PC-3 (cell line): Measurements from ENCODE around the gene MYBPC3. TPM values are rescaled to one million over a fixed set of nuclear protein-coding genes. Genes with fewer than 3 reads are reported as not detected.
"Not testable (repeated sequence)": the region's sequence is repeated elsewhere in the genome, so short reads cannot be mapped to it uniquely, and the experiment has no call there.

ENCODE experiments used
- ATAC-seq: fragments of 200-7000 bp; cut with Tn5 transposase; 2 replicates; pipeline ENCODE4 v1.9.1; 2020; ENCODE audit warnings: mild to moderate bottlenecking, moderate library complexity
- BruUV-seq: library from RNA; stranded (reverse); fragments of 400-500 nt; replicated peaks from 2 replicates; lab custom pipeline; 2021; lab: Mats Ljungman, UMichigan
- CTCF ChIA-PET: fragments of 300-600 bp; sonication (Branson Sonifier 250); formaldehyde crosslinking; loops from one replicate; lab custom pipeline; 2022; ENCODE audit warnings: antibody characterized with exemption; lab: Charles Lee
- POLR2A ChIA-PET: fragments of 300-600 bp; sonication (Branson Sonifier 250); formaldehyde crosslinking; loops from one replicate; lab custom pipeline; 2022; ENCODE audit warnings: antibody characterized with exemption; ENCODE audit not compliant: unreplicated experiment; lab: Charles Lee
- DNase-seq: peaks from one replicate; pipeline ENCODE4 v3.0.0-alpha.2; 2015
- H2AFZ ChIP-seq: fragments of 300-600 bp; sonication (generic); 2 replicates; pipeline ENCODE4 v1.6.0; 2016; ENCODE audit warnings: antibody characterized with exemption, low read length
- H3F3A ChIP-seq: fragments of 300-600 bp; sonication (generic); one replicate; pipeline ENCODE4 v1.6.0; 2017; ENCODE audit warnings: antibody characterized with exemption, low read length, control low read depth, mild to moderate bottlenecking; ENCODE audit not compliant: unreplicated experiment
- H3K27ac ChIP-seq: fragments of 300-600 bp; sonication (generic); 2 replicates; pipeline ENCODE4 v1.5.1; 2016; ENCODE audit warnings: mild to moderate bottlenecking, low read length
- H3K27me3 ChIP-seq: fragments of 300-600 bp; sonication (generic); 2 replicates; pipeline ENCODE4 v1.6.1; 2016; ENCODE audit warnings: low read length, mixed read lengths
- H3K36me3 ChIP-seq: fragments of 300-600 bp; sonication (generic); 2 replicates; pipeline ENCODE4 v1.6.1; 2016; ENCODE audit warnings: low read depth, mixed run types, low read length, mixed read lengths
- H3K4me1 ChIP-seq: fragments of 300-600 bp; sonication (generic); 2 replicates; pipeline ENCODE4 v1.5.1; 2016; ENCODE audit warnings: low read length; ENCODE audit not compliant: insufficient read depth
- H3K4me2 ChIP-seq: fragments of 300-600 bp; sonication (generic); 2 replicates; pipeline ENCODE4 v1.6.0; 2016; ENCODE audit warnings: low read length
- H3K4me3 ChIP-seq: fragments of 300-600 bp; sonication (generic); 2 replicates; pipeline ENCODE4 v1.5.1; 2016; ENCODE audit warnings: mild to moderate bottlenecking, low read length, mixed read lengths
- H3K79me2 ChIP-seq: fragments of 300-600 bp; sonication (generic); 2 replicates; pipeline ENCODE4 v1.6.1; 2017; ENCODE audit warnings: low read length, mixed read lengths
- H3K9ac ChIP-seq: fragments of 300-600 bp; sonication (generic); 2 replicates; pipeline ENCODE4 v1.6.0; 2016; ENCODE audit warnings: mild to moderate bottlenecking, low read length
- H3K9me2 ChIP-seq: fragments of 300-600 bp; sonication (generic); replicated peaks from 2 replicates; pipeline ENCODE4 v1.6.1; 2016; ENCODE audit warnings: mixed run types, low read length, mixed read lengths
- H3K9me3 ChIP-seq: fragments of 300-600 bp; sonication (generic); 2 replicates; pipeline ENCODE4 v1.6.1; 2016; ENCODE audit warnings: low read length, mixed read lengths
- H4K20me1 ChIP-seq: fragments of 300-600 bp; sonication (generic); 2 replicates; pipeline ENCODE4 v1.6.1; 2016; ENCODE audit warnings: low read length, mixed read lengths
- EZH2 ChIP-seq: fragments of 300-600 bp; sonication (generic); IDR thresholded peaks from one replicate; pipeline ENCODE4 v1.6.1; 2017; ENCODE audit warnings: antibody characterized with exemption, mild to moderate bottlenecking, low read length; ENCODE audit not compliant: unreplicated experiment
- EZH2phosphoT487 ChIP-seq: fragments of 300-600 bp; sonication (generic); IDR thresholded peaks from 2 replicates; pipeline ENCODE4 v1.6.1; 2018; ENCODE audit warnings: mild to moderate bottlenecking, antibody characterized with exemption, low read length, borderline replicate concordance
- intact Hi-C: fragments of 100-400 bp; cut with micrococcal nuclease; formaldehyde crosslinking; loops from 2 replicates; pipeline ENCODE4 v1.9.0; 2023
- total RNA-seq: library from RNA; depleted of rRNA; stranded (reverse); fragments of >200 nt; gene quantifications from 2 replicates; pipeline ENCODE4 v1.2.3, GENCODE V29; 2014
- TF ChIP-seq, protein P1 (sequence below): fragments of 300-600 bp; sonication (generic); conservative IDR thresholded peaks from 2 replicates; pipeline ENCODE4 v1.5.1; 2017; ENCODE audit warnings: antibody characterized with exemption, low read depth, mild to moderate bottlenecking, low read length

MYBPC3 gene
- total RNA-seq, 1 experiment from 2014 or later, result not detected

- H3K36me3 ChIP-seq, result no peaks in the 10 kb centered on the region; the same call in 1 of the 2 replicates
- no peak for DNase-seq
- H3K4me1 ChIP-seq, result no peaks in the 10 kb centered on the region
- no peak overlapping the region for H3K9ac ChIP-seq
- no peak overlapping the region for H3K4me3 ChIP-seq
- H3K4me2 ChIP-seq, result no peak overlapping the region
- ChIA-PET CTCF (no interaction called here), POLR2A (no interaction called here)
- BruUV-seq, result no TSS peak
- H3K9me3 ChIP-seq, result no peaks in the 10 kb centered on the region
- H3K27ac ChIP-seq, result no peak overlapping the region
- intact Hi-C loops, result no loop called here
- no peaks in the 10 kb centered on the region for H3K9me2 ChIP-seq
- no peaks in the 10 kb centered on the region for H3K79me2 ChIP-seq
- H2AFZ ChIP-seq, result no peak overlapping the region
- H3F3A ChIP-seq, result no peaks in the 10 kb centered on the region
- H3K27me3 ChIP-seq, result no peaks in the 10 kb centered on the region
- no peaks in the 10 kb centered on the region for H4K20me1 ChIP-seq
- TF ChIP-seq EZH2 (no peak), EZH2phosphoT487 (no peak)
- TF ChIP-seq, protein P1, sequence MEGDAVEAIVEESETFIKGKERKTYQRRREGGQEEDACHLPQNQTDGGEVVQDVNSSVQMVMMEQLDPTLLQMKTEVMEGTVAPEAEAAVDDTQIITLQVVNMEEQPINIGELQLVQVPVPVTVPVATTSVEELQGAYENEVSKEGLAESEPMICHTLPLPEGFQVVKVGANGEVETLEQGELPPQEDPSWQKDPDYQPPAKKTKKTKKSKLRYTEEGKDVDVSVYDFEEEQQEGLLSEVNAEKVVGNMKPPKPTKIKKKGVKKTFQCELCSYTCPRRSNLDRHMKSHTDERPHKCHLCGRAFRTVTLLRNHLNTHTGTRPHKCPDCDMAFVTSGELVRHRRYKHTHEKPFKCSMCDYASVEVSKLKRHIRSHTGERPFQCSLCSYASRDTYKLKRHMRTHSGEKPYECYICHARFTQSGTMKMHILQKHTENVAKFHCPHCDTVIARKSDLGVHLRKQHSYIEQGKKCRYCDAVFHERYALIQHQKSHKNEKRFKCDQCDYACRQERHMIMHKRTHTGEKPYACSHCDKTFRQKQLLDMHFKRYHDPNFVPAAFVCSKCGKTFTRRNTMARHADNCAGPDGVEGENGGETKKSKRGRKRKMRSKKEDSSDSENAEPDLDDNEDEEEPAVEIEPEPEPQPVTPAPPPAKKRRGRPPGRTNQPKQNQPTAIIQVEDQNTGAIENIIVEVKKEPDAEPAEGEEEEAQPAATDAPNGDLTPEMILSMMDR, result no peak
- ATAC-seq, result no peak
These were observed 34.3 kb downstream of the MYBPC3 start for GRCh38 chr11:47318166-47318565.

- Histone ChIP-seq H3K9me2 (no peaks in the 10 kb centered on the region), H4K20me1 (no peaks in the 10 kb centered on the region), H3K79me2 (no peaks in the 10 kb centered on the region), H3K27me3 (no peaks in the 10 kb centered on the region), H3K27ac (no peak overlapping the region), H2AFZ (no peak overlapping the region), H3K4me2 (no peak overlapping the region), H3K9me3 (no peaks in the 10 kb centered on the region), H3K4me3 (no peak overlapping the region), H3K4me1 (no peaks in the 10 kb centered on the region), H3K36me3 (no peaks in the 10 kb centered on the region; the same call in 1 of the 2 replicates), H3K9ac (no peak overlapping the region), H3F3A (no peaks in the 10 kb centered on the region)
- CTCF ChIA-PET, result no interaction called here
- DNase-seq (no peak), ATAC-seq (no peak)
- TF ChIP-seq EZH2phosphoT487, result no peak
- TF ChIP-seq, protein P1, result no peak
- no peak for TF ChIP-seq EZH2
- intact Hi-C loops, result no loop called here
- no TSS peak for BruUV-seq
- POLR2A ChIA-PET, result no interaction called here
These were observed 35.3 kb downstream of the MYBPC3 start for GRCh38 chr11:47317064-47317828.

- intact Hi-C loops, CTCF ChIA-PET, BruUV-seq, DNase-seq, H3K9me3 ChIP-seq, H2AFZ ChIP-seq, H3K4me3 ChIP-seq, H3K4me1 ChIP-seq, H3K27me3 ChIP-seq, H3K4me2 ChIP-seq, POLR2A ChIA-PET, H3K9ac ChIP-seq, H3K27ac ChIP-seq, H4K20me1 ChIP-seq, H3K9me2 ChIP-seq, H3F3A ChIP-seq, ATAC-seq, H3K79me2 ChIP-seq, H3K36me3 ChIP-seq: not testable (repeated sequence)
These were observed 36.0 kb downstream of the MYBPC3 start for GRCh38 chr11:47316501-47316900.
